CD4-positive, alpha-beta memory T cell (primary cell): ENCODE data around the gene MPP1. TPM values are rescaled to one million over a fixed set of nuclear protein-coding genes. Genes with fewer than 3 reads are reported as not detected.
A peak's percentile ranks its signal among the peaks of the same experiment; 100 is the strongest.

Source experiments
- CTCF ChIA-PET: fragments of 350-600 bp; sonication (Branson Sonifier 250); formaldehyde crosslinking; loops from one replicate; lab custom pipeline; 2021; ENCODE audit warnings: inconsistent platforms; ENCODE audit not compliant: partially characterized antibody; lab: Charles Lee
- POLR2A ChIA-PET: fragments of 350-600 bp; sonication (Branson Sonifier 250); formaldehyde crosslinking; loops from one replicate; lab custom pipeline; 2021; ENCODE audit not compliant: partially characterized antibody; lab: Charles Lee
- DNase-seq, 5 donors: peaks; one replicate each; pipeline versions ENCODE4 v3.0.0 to v3.0.0-alpha.2; 2020 to 2022; ENCODE audit warnings: mixed read lengths in 1 of 5
- H3K27ac ChIP-seq: one replicate; pipeline ENCODE4 v1.7.0; 2013; ENCODE audit warnings: low read depth, low read length
- H3K27me3 ChIP-seq: 2 replicates; pipeline ENCODE4 v1.7.0; 2013; ENCODE audit warnings: mild to moderate bottlenecking, low read length, moderate library complexity; ENCODE audit not compliant: insufficient read depth
- H3K36me3 ChIP-seq: 2 replicates; pipeline ENCODE4 v1.7.0; 2013; ENCODE audit warnings: mild to moderate bottlenecking, low read length, moderate library complexity; ENCODE audit not compliant: insufficient read depth
- H3K4me1 ChIP-seq: 2 replicates; pipeline ENCODE4 v1.7.0; 2013; ENCODE audit warnings: mild to moderate bottlenecking, low read length, moderate library complexity; ENCODE audit not compliant: insufficient read depth
- H3K4me3 ChIP-seq, 2 donors: one replicate each; pipeline ENCODE4 v1.7.0; 2013; ENCODE audit warnings: low read length in 2 of 2, mild to moderate bottlenecking in 1 of 2
- H3K9me3 ChIP-seq, 2 donors: one replicate each; pipeline ENCODE4 v1.7.0; 2013; ENCODE audit warnings: low read length in 2 of 2, control low read depth in 1 of 2; ENCODE audit not compliant: control insufficient read depth in 1 of 2
- H3K27ac Mint-ChIP-seq, 7 donors: one replicate each; pipeline ENCODE4 v1.8.0; 2020 to 2021; ENCODE audit warnings: mixed read lengths in 7 of 7, mild to moderate bottlenecking in 6 of 7, inconsistent platforms in 3 of 7, moderate library complexity in 3 of 7
- H3K27me3 Mint-ChIP-seq, 2 donors: one replicate each; pipeline ENCODE4 v1.8.0; 2020 to 2021; ENCODE audit warnings: mixed read lengths in 2 of 2
- H3K36me3 Mint-ChIP-seq, 2 donors: one replicate each; pipeline ENCODE4 v1.8.0; 2020 to 2021; ENCODE audit warnings: mixed read lengths in 2 of 2, inconsistent platforms in 1 of 2, mild to moderate bottlenecking in 1 of 2
- H3K4me1 Mint-ChIP-seq, 4 donors: one replicate each; pipeline ENCODE4 v1.8.0; 2020 to 2021; ENCODE audit warnings: mixed read lengths in 4 of 4, mild to moderate bottlenecking in 1 of 4
- H3K4me3 Mint-ChIP-seq, 8 donors: one replicate each; pipeline ENCODE4 v1.8.0; 2020 to 2021; ENCODE audit warnings: mixed read lengths in 8 of 8, mild to moderate bottlenecking in 7 of 8, moderate library complexity in 6 of 8, inconsistent platforms in 3 of 8
- H3K9me3 Mint-ChIP-seq, 8 donors: one replicate each; pipeline ENCODE4 v1.8.0; 2020 to 2021; ENCODE audit warnings: mixed read lengths in 8 of 8, mild to moderate bottlenecking in 5 of 8, inconsistent platforms in 3 of 8, moderate library complexity in 1 of 8
- intact Hi-C: fragments of 100-400 bp; cut with micrococcal nuclease; formaldehyde crosslinking; loops from one replicate; pipeline ENCODE4 v1.15.1; 2023
- polyA plus RNA-seq, 2 donors: library from polyadenylated mRNA; unstranded; fragments of 300-500 nt; fragmentation: Illumina TruSeq; gene quantifications; one replicate each; pipeline ENCODE4 v1.2.3, GENCODE V29; 2021
- total RNA-seq, 2 experiments: library from RNA; stranded (reverse); gene quantifications; one replicate each; pipeline ENCODE4 v1.2.3, GENCODE V29; 2021

The MPP1 gene
- total and polyA plus RNA-seq, 4 experiments from 2014 or later, result 10.6 to 14.7 (median 11.8) TPM

DNA sequence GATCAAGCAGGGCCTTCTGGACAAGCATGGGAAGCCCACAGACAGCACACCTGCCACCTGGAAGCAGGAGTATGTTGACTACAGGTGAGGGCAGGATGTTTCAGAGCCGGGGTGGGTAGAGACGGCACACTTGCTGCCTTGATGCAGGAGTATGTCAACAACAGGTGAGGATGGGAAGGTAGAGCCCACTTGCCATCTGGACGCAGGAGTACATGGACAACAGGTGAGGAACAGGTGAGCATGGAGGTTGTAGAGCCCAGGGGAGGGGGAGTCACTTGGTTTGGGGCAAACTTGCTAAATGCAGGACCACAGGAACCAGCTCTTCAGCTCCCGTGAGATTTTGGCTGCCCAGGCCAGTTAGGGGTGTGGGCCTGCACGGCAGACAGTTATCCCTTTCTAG, 30.7 kb downstream of the MPP1 start:
- Mint-ChIP-seq H3K9me3 (no peaks in the 10 kb centered on the region), H3K27ac (peak overlapping the region in 3 of 7 donors; percentile 7 to 70 (median 64)), H3K4me1 (peaks cover 2 to 13% (median 7%) of the 10 kb centered on the region in 4 donors), H3K27me3 (no peaks in the 10 kb centered on the region), H3K36me3 (peaks cover 40 to 64% of the 10 kb centered on the region in 2 donors), H3K4me3 (no peak overlapping the region)
- CTCF ChIA-PET, result interaction anchor here (0.8 kb wide), 1 partner anchor 1165 kb away, joined by 3 read pairs; no protein-coding TSS in a partner anchor
- Histone ChIP-seq H3K4me3 (no peak overlapping the region), H3K27ac (no peak overlapping the region), H3K36me3 (peaks cover 37% of the 10 kb centered on the region), H3K4me1 (peaks cover 19% of the 10 kb centered on the region), H3K27me3 (no peaks in the 10 kb centered on the region), H3K9me3 (no peaks in the 10 kb centered on the region)
- DNase-seq, result no peak
- POLR2A ChIA-PET, result no interaction called here
- intact Hi-C loops, result no loop called here

DNA sequence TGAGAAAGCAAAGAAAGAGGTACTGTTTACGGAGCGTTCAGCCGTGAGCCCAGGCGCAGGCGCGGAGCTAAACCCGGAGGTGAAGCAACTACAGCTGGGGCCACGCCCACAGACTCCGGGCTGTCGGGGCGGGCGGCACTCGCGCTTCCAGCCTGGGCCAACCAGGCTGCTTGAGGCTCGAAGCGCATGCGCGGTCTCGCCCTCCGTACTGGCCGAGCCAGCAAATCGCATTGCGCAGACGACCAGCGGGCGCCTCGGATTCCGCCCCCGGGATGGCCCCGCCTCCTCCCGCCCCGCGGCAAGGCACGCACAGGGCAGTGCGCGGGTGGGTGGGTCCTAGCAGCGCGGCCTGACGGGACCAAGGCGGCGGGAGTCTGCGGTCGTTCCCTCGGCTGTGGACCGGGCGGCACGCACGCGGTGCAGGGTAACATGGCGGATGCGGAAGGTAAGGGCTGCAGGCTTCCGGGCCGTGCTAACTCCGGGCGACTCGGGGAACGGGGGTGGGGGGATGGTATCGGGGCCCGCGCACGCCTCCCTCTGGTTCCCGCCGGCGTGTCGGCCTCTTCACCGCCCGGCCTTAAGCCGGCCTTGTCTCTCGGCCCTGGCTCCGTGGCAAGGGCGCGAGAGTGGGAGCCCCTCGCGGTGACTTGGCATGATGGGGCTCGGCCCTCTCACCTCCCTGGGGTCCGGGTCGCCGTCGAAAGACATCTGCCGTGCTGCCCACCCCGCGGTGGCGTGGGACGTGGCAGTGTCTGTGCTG, 42.6 kb downstream of the MPP1 start, which contains the start of gene DKC1:
TSS of gene DKC1 (plus strand) at position 328 of the 760 bp plus-strand sequence. CDS start at position 430, 102 bp downstream.
- H3K27me3 ChIP-seq, result no peaks in the 10 kb centered on the region
- H3K4me1 ChIP-seq, result peaks cover 18% of the 10 kb centered on the region
- no peaks in the 10 kb centered on the region for H3K9me3 ChIP-seq
- peak; percentile 91 to 96 (median 95) for DNase-seq
- ChIA-PET CTCF (interaction anchor here (1.2 to 1.7 kb wide), 2 partner anchors 13 to 24 kb away, joined by 3 to 11 read pairs; no protein-coding TSS in a partner anchor), POLR2A (interaction anchor here (0.8 to 3.4 kb wide), 9 partner anchors 13 to 215 kb away, joined by 3 to 63 read pairs (median 10); partner anchors contain the start of genes GAB3, IKBKG and MPP1)
- H3K4me3 Mint-ChIP-seq, result peak within 1 kb of the TSS; percentile 84 to 93 (median 88)
- intact Hi-C loops, result loop anchor here (1.0 to 5.0 kb wide), 2 partner anchors 11 to 45 kb away; partner anchors contain the start of genes GAB3 and MPP1
- H3K4me1 Mint-ChIP-seq, result peaks cover 10 to 25% (median 18%) of the 10 kb centered on the region in 4 donors
- H3K27me3 Mint-ChIP-seq, result no peaks in the 10 kb centered on the region
- H3K9me3 Mint-ChIP-seq, result no peaks in the 10 kb centered on the region
- peaks cover 8 to 31% of the 10 kb centered on the region in 2 donors for H3K36me3 Mint-ChIP-seq
- peaks cover 30% of the 10 kb centered on the region for H3K36me3 ChIP-seq
- H3K27ac Mint-ChIP-seq, result peak within 1 kb of the TSS; percentile 90 to 96 (median 94)
- H3K4me3 ChIP-seq, result peak within 1 kb of the TSS; percentile 60 to 61
- peak within 1 kb of the TSS; percentile 71 for H3K27ac ChIP-seq

DNA sequence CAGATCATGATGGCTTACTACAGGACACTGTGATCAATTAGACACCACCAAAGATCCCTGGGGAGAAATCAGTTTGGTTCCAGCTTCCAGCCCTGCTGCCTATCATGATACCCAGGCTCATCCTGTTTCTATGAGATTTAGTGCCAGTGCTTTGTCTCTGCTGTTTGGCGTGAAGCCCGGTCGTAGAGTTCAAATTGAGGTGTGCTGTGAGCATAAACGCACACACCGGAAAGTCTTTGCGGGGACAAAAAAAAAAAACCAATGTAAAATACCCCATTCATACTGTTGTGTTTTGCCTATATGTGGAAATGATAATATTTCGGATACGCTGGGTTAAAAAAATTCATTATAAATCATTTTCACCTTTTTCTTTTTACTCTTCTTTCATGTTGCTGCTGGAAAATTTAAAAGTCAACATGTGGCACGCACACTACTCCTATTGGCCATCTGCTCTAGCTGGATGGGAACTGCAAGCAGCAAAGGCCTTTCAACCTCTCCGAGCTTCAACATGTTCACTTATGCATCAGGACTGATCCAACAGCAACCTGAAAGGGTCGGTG, 43.2 kb downstream of the MPP1 start:
- intact Hi-C loops, result loop anchor here (1.0 to 5.0 kb wide), 2 partner anchors 11 to 45 kb away; partner anchors contain the start of genes GAB3 and MPP1
- peaks cover 25% of the 10 kb centered on the region for H3K36me3 ChIP-seq
- peak overlapping the region; percentile 60 to 61 for H3K4me3 ChIP-seq

DNA sequence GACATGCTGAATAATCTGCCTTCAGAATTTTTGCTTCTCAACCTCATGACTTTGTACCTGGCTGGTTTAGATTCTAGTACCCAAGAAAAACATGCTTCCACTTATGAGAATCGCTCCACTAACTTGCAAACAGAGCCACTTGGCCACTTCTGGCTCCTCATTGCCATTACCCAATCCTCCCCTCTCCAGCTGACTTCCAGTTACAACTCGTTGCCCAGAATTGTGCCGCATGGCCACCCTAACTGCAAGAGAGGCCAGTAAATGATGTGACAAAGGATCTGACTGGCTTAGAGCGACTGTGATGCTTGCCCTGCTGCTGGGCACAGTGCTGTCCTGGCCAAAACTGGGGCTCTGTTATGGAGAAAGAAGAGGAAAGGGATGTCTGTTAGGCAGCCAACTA, 46.6 kb downstream of the MPP1 start:
- Mint-ChIP-seq H3K27me3 (no peaks in the 10 kb centered on the region), H3K4me1 (peaks cover 5 to 16% (median 11%) of the 10 kb centered on the region in 4 donors), H3K4me3 (no peak overlapping the region), H3K27ac (peak overlapping the region in 1 of 7 donors; percentile 30), H3K9me3 (no peaks in the 10 kb centered on the region), H3K36me3 (peaks cover 0 to 7% of the 10 kb centered on the region in 2 donors)
- H3K4me1 ChIP-seq, result peaks cover 12% of the 10 kb centered on the region
- POLR2A ChIA-PET, result no interaction called here
- no peak overlapping the region for H3K4me3 ChIP-seq
- no peaks in the 10 kb centered on the region for H3K36me3 ChIP-seq
- intact Hi-C loops, result no loop called here
- CTCF ChIA-PET, result no interaction called here
- no peaks in the 10 kb centered on the region for H3K27me3 ChIP-seq
- no peak overlapping the region for H3K27ac ChIP-seq
- no peaks in the 10 kb centered on the region for H3K9me3 ChIP-seq
- no peak for DNase-seq

More for the DNA sequence above, 43.2 kb downstream of the MPP1 start:
- H3K9me3 ChIP-seq, result no peaks in the 10 kb centered on the region
- H3K4me3 Mint-ChIP-seq, result peak overlapping the region; percentile 84 to 93 (median 88)
- ChIA-PET CTCF (interaction anchor here (1.2 to 1.7 kb wide), 2 partner anchors 13 to 24 kb away, joined by 3 to 11 read pairs; no protein-coding TSS in a partner anchor), POLR2A (interaction anchor here (0.8 to 3.4 kb wide), 9 partner anchors 12 to 215 kb away, joined by 3 to 63 read pairs (median 10); partner anchors contain the start of genes GAB3, IKBKG and MPP1)
- H3K4me1 ChIP-seq, result peaks cover 18% of the 10 kb centered on the region
- peaks cover 4 to 26% of the 10 kb centered on the region in 2 donors for H3K36me3 Mint-ChIP-seq
- peak in 2 of 5 donors; percentile 29 to 57 for DNase-seq
- H3K27ac ChIP-seq, result peak overlapping the region; percentile 71
- no peaks in the 10 kb centered on the region for H3K27me3 Mint-ChIP-seq
- H3K27me3 ChIP-seq, result no peaks in the 10 kb centered on the region
- H3K27ac Mint-ChIP-seq, result peak overlapping the region; percentile 90 to 96 (median 94)
- peaks cover 10 to 25% (median 18%) of the 10 kb centered on the region in 4 donors for H3K4me1 Mint-ChIP-seq
- H3K9me3 Mint-ChIP-seq, result no peaks in the 10 kb centered on the region

DNA sequence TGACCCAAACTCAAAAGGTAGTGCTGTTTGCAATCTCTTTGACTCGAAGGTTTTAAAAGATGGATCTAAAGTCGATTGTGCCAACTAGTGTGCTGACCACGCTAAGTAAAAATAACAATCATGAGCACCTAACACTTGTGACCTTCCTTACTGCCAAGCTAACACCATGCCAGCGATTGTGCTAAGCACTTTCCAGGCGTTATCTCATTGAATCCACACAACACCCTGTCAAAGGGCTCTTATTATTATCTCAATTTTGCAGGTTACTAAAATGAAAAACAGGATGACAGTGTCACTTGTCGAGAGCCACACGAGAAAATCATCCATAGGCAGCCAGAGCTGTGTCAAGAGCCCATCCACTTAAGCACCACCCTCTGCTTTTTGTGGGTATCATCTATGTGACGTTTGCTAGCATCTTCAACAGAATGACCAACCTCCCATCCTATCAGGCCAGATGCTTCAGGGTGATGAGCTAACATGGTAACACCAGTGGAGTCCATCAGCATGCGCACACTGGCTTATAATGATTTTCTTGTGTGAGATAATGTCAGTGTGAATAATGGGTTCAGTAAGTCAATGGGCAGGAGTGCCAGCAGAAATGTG, 53.5 kb downstream of the MPP1 start:
- Mint-ChIP-seq H3K4me1 (peaks cover 9 to 30% (median 20%) of the 10 kb centered on the region in 4 donors), H3K27ac (peak overlapping the region; percentile 22 to 87 (median 80)), H3K27me3 (no peaks in the 10 kb centered on the region), H3K9me3 (no peaks in the 10 kb centered on the region), H3K4me3 (peak overlapping the region; percentile 67 to 81 (median 77)), H3K36me3 (no peaks in the 10 kb centered on the region)
- intact Hi-C loops, result loop anchor here (1.0 kb wide), 1 partner anchor 11 kb away; the partner anchor contains the start of gene DKC1
- ChIA-PET POLR2A (interaction anchor here (0.7 to 6.2 kb wide), 8 partner anchors 10 to 54 kb away, joined by 3 to 63 read pairs (median 14); partner anchors contain the start of genes DKC1 and MPP1), CTCF (interaction anchor here (5.3 to 6.5 kb wide), 2 partner anchors 27 to 33 kb away, joined by 57 to 78 read pairs; no protein-coding TSS in a partner anchor)
- Histone ChIP-seq H3K4me3 (peak overlapping the region in 1 of 2 donors; percentile 6), H3K27ac (no peak overlapping the region), H3K27me3 (no peaks in the 10 kb centered on the region), H3K4me1 (peaks cover 31% of the 10 kb centered on the region), H3K9me3 (no peaks in the 10 kb centered on the region), H3K36me3 (no peaks in the 10 kb centered on the region)
- no peak for DNase-seq

DNA sequence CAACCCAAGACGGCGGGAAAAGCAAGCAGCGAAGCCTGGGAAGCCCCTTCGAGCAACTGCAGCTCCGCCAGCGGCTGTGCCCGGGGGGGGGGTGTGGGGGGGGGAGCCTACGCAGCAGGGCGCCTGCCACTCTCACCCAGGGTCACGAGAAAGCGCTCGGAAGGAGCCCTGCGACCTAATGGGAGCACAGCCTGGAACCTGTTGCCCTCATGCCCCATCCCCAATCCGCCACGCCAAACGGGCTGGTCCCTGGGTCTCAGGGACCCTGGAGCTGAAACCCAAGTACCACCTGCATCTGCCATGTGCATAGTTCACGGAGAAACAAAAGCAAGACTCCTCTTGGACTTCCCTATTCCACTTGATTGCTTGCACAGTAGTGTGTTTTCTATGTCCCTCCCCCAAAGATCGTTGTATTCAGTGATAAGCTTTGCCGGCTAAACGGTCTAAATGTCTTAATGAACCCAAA, 54.0 kb downstream of the MPP1 start:
- peak in 2 of 5 donors; percentile 25 to 51 for DNase-seq
- peak overlapping the region in 6 of 7 donors; percentile 73 to 87 (median 81) for H3K27ac Mint-ChIP-seq
- Histone ChIP-seq H3K9me3 (no peaks in the 10 kb centered on the region), H3K27ac (no peak overlapping the region), H3K4me1 (peaks cover 36% of the 10 kb centered on the region), H3K27me3 (no peaks in the 10 kb centered on the region), H3K36me3 (no peaks in the 10 kb centered on the region), H3K4me3 (peak overlapping the region in 1 of 2 donors; percentile 6)
- POLR2A ChIA-PET, result interaction anchor here (0.7 to 6.2 kb wide), 10 partner anchors 11 to 127 kb away, joined by 3 to 63 read pairs (median 14); partner anchors contain the start of genes DKC1 and MPP1
- CTCF ChIA-PET, result interaction anchor here (1.3 to 6.5 kb wide), 5 partner anchors 12 to 89 kb away, joined by 4 to 78 read pairs (median 57); no protein-coding TSS in a partner anchor
- peak overlapping the region; percentile 67 to 81 (median 77) for H3K4me3 Mint-ChIP-seq
- H3K27me3 Mint-ChIP-seq, result no peaks in the 10 kb centered on the region
- H3K36me3 Mint-ChIP-seq, result peaks cover 0 to under 1% of the 10 kb centered on the region in 2 donors
- peaks cover 11 to 34% (median 22%) of the 10 kb centered on the region in 4 donors for H3K4me1 Mint-ChIP-seq
- H3K9me3 Mint-ChIP-seq, result no peaks in the 10 kb centered on the region
- intact Hi-C loops, result loop anchor here (1.0 kb wide), 1 partner anchor 11 kb away; the partner anchor contains the start of gene DKC1
